RKO (cell line): ENCODE measurements around the gene CRYGS.
"Not testable (repeated sequence)": the region's sequence is repeated elsewhere in the genome, so short reads cannot be mapped to it uniquely, and the experiment has no call there.

Experiments
- DNase-seq: peaks from one replicate; pipeline ENCODE4 v3.0.0-alpha.2; 2016; ENCODE audit warnings: low spot score

The CRYGS gene

DNA sequence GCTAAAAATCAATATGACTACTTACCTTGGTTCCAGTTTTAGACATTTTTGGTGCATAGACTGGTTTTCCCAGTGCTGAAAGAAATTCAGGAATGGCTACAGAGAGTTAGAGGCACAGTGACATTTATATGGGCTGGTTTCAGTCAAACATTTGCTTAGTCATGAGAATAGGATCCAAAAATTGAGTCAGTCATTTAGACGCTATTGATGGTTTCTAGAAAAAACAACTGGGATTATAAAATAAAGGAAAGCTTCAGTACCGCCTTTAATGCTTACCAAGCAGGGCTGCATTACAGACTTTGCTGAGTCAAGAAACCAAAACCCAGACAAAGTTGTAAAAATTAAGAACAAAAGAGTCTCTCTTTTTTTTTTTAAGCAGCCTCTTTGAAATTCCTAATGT is at the start of gene CRYGS:
Gene CRYGS, minus strand, starts transcription at position 100 of the 400 bp plus-strand sequence. Its CDS starts 54 bp downstream, at position 46.
- DNase-seq, result no peak

DNA sequence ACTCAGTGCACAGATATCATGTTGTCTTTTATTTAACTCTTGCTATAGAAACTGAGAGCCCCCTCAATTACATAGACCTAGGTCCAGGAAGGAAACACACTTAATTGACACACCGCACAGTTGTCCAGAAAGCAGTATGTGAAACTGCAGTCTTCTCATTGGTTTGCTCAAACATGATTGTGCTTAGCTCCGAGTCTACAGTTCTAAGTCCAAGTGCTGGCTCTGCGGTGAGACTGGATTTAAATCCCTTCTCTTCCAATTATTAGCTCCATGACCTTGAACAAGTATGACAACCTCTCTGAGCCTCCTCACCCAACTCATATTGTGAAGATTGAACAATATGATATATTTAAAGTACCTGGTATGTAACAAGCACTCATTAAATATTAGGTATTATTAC is 49.7 kb upstream of the CRYGS start:
- DNase-seq, result no peak

DNA sequence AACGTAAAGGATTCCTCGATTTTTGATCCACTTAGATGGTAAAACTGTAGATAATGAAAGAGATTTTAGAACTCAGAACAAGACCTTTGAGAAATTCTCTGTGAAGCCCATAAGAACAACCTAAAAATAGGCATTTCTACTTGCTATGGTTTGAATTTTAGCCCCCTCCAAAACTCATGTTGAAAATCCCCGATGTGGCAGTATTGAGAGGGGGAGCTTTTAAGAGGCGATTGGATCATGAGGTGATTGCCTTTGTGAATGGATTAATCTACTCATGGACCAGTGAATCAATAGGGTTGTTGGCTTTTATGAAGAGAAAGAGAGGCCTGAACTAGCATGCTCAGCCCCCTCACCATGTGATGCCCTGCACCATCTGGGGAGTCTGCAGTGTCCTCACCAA is 48.5 kb upstream of the CRYGS start:
- DNase-seq, result no peak

- DNase-seq, result no peak
Observed at GRCh38 chr3:186590580-186591295, 46.6 kb upstream of the CRYGS start.

- DNase-seq, result no peak
Observed at GRCh38 chr3:186589856-186590579, 45.8 kb upstream of the CRYGS start.

GRCh38 chr3:186589121-186589520 is 44.9 kb upstream of the CRYGS start:
- DNase-seq, result no peak

GRCh38 chr3:186588632-186589031 is 44.5 kb upstream of the CRYGS start:
- no peak for DNase-seq

DNA sequence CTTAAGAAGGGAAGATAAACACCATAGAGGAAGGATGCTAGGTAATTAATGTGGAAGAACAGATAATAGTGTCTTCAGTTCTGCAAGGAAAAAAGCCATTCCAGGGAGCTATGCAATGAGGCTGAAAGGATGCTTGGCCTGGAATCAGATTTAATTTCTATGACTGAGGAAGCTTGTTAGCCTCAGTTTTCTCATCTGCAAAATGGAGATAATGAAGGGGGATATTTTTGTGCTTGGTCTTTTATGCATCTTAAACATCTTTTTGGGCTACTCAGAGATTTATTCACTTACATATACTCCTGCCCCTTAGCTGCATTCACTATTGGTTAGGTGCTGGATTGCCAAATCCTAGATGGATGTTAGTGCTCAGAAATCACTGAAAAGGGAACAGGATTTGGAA is 43.0 kb upstream of the CRYGS start:
- DNase-seq, result no peak

DNA sequence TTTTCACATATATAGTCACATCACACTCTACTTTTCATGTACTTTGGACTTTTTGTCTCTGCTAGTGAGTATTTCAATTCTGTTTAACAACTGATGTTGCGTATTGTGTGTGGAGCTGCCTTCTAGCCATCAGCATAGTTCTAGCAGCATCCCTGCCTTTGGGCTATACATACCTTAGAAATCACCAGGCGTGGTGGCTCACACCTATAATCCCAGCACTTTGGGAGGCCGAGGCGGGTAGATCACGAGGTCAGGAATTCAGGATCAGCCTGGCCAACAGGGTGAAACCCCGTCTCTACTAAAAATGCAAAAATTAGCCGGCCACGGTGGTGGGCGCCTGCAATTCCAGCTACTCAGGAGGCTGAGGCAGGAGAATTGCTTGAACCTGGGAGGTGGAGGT is 42.1 kb upstream of the CRYGS start:
- not testable (repeated sequence) for DNase-seq

GRCh38 chr3:186583831-186584230 is 39.7 kb upstream of the CRYGS start:
- peak; percentile 61 for DNase-seq

DNA sequence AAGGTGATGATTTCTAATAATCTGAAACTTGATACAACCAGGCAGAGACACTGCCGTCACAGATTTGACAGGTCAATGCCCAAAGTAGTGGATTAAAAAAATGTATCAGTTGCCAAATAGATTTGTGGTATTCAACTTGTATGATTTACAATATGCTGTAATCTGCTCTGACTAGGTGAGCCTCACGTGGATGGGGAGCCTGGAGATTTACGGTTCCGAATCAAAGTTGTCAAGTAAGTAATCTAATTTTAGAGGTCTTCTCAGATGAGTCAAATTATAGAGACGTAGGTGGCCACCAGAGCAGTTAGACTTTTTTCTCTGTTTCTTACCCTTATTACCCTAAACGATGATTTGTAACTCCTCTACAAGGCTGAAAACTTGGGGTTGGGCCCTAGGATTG is 38.4 kb upstream of the CRYGS start:
- DNase-seq, result no peak

GRCh38 chr3:186580785-186581184 is 36.6 kb upstream of the CRYGS start:
- DNase-seq, result no peak

DNA sequence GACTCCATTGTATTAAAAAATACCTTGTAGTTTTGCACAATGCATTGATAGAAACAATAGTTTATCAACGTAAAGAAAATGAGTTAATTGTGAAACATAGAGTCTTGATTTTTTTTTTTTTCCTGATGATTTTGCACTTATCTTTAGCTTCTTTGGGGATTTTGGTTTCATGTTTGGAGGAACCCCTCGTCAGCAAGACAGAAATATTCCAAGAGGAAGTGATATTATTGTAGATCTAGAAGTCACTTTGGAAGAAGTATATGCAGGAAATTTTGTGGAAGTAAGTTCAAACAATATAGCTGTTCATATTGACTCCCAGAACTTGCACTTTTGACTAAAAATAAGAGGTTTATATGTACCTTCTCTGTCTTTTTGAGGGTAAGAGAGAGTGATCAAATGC is 33.3 kb upstream of the CRYGS start:
- DNase-seq, result no peak

DNA sequence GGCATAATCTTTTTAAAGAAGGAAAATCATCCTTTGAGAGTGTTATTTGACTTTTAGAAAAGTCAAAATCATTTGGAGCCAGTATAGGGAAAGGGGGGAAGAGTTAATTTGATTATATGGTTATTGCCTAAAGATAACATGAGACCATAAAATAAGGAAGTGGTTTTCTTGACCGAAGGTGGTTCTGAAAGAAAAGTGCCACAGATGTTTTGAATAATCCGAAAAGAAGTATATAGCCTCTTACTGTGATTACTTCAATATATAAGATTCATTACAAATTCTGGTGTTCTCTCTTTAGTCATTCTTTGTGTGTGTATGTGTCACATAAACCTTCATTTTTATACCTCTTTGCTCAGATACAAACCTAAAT is 27.4 kb upstream of the CRYGS start:
- DNase-seq, result no peak

- DNase-seq, result peak; percentile 24
Observed at GRCh38 chr3:186570941-186571643, 26.9 kb upstream of the CRYGS start.

DNA sequence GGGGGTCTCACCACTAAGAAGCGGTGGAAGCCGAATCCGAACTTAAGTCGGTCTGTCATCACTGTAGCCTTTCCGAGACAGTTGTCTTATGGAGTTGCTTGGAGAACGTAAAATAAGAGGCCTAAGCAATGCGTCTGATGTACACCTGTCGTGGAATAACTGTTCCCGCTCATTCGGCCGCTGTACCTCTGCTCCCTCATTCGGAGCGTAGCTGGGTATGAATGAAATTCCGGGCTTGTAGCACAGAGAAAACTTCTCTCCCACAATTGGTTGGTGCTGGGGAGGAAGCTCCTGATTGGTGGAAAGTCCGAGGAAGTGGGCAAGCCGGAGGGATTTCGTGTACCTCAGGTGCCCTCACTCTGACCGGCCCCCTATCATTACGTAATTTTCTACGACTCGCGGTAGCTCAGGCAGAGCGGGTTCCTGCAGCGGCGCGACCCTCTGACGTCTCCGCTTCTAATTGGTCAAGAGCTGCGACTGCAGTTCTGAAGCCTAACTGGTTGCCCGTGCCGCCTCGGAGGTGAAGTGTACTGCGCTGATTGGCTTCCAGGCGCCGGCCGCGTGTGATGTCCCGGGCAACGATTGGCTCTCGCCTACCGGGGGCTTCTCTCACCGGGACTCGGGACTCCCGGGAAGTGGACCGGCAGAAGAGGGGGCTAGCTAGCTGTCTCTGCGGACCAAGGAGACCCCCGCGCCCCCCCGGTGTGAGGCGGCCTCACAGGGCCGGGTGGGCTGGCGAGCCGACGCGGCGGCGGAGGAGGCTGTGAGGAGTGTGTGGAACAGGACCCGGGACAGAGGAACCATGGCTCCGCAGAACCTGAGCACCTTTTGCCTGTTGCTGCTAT is 26.1 kb upstream of the CRYGS start, which contains the start of gene DNAJB11:
Gene DNAJB11, plus strand, starts transcription at position 625 of the 845 bp plus-strand sequence. Its CDS starts 178 bp downstream, at position 803.
- peak; percentile 100 for DNase-seq

DNA sequence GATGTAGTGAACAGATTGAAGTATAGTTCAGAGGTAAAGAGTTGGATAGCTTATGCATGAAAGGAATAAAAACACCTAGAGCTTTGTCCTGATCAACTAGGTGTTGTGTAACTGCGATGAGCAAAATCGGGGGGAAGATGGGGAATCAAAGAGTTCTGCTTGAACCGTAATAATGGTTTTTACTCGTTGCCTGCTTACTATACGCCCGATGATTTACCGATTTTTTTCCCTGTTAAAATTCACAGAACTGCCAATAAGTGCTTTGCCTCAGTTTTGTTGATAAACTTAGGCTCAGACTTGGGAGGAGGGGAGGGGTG is 25.6 kb upstream of the CRYGS start:
- no peak for DNase-seq

- DNase-seq, result not testable (repeated sequence)
Observed at GRCh38 chr3:186569361-186569760, 25.2 kb upstream of the CRYGS start.

- DNase-seq, result peak; percentile 90
Observed at GRCh38 chr3:186567072-186567921, 23.1 kb upstream of the CRYGS start, which contains the start of gene TBCCD1. Gene TBCCD1, minus strand, starts transcription at chr3:186567339. Its CDS starts 3,010 bp downstream, at chr3:186564329.

DNA sequence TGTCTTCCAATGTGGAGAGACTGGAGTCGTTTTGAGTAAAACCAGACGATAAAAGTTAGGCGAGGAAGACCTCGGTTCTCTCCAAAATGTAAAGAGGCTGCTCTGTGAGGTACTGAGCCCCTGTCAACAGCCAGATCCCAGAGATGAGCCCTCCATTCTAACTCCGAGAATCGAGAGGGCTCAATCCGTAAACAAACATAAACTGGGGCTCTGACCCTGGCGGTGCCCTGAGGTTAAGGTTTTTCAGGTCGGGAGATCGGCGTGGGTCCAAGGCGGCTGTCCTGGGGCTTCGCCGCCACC is 22.5 kb upstream of the CRYGS start:
- DNase-seq, result no peak

DNA sequence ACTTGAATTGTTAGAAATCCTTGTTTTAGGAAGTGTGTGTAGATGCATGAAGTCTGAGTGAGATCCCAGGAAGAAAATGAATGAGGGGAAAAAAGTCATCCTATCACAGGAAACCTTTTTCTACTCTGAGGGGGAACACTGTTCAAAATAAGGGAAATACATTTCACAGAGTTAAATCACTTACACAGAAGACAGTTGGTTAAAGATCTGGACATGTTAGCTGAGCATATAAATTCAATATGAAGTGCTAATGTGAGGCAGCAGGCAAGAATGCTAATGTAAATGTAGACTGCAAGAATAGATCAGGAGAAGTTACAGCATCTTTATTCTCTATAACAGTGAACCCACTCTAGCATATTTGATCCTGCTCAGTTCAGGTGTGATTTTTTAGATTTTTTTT is 20.4 kb upstream of the CRYGS start:
- no peak for DNase-seq
